ENCODE results near the gene SNX22.

DNA sequence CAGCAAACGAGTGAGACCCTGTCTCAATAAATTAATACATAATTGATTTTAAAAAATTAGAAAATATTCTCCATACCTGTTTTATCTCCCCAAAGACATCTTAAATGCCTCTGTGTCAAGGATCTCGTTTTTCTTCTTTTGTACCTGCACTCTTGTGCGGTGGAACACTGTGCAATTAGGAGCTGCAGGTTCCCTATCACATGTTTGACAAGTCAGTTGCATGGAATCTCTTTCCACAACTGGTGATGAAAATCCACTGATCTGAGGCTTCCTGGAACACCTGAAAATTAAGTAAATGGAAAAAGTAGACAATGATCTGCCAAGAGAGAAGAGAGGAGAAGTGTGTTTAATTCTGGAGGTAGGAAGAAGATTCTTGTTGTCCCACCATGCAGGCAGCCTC, 3.0 kb upstream of the SNX22 start:
- TF ChIP-seq, protein P1, sequence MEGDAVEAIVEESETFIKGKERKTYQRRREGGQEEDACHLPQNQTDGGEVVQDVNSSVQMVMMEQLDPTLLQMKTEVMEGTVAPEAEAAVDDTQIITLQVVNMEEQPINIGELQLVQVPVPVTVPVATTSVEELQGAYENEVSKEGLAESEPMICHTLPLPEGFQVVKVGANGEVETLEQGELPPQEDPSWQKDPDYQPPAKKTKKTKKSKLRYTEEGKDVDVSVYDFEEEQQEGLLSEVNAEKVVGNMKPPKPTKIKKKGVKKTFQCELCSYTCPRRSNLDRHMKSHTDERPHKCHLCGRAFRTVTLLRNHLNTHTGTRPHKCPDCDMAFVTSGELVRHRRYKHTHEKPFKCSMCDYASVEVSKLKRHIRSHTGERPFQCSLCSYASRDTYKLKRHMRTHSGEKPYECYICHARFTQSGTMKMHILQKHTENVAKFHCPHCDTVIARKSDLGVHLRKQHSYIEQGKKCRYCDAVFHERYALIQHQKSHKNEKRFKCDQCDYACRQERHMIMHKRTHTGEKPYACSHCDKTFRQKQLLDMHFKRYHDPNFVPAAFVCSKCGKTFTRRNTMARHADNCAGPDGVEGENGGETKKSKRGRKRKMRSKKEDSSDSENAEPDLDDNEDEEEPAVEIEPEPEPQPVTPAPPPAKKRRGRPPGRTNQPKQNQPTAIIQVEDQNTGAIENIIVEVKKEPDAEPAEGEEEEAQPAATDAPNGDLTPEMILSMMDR (IDR thresholded peaks at IDR 0.05; ENCODE audit: low read depth, low read length) = no peak
- TF ChIP-seq EZH2phosphoT487 (IDR thresholded peaks at IDR 0.05; ENCODE audit: low read depth) = no peak
